ENCODE measurements around the gene TMEM41A. TPM values are rescaled to one million over a fixed set of nuclear protein-coding genes. Genes with fewer than 3 reads are reported as not detected.

TMEM41A gene
- total and polyA plus RNA-seq, 2 donors from 2014 or later: 19.0 to 21.0 TPM

DNA sequence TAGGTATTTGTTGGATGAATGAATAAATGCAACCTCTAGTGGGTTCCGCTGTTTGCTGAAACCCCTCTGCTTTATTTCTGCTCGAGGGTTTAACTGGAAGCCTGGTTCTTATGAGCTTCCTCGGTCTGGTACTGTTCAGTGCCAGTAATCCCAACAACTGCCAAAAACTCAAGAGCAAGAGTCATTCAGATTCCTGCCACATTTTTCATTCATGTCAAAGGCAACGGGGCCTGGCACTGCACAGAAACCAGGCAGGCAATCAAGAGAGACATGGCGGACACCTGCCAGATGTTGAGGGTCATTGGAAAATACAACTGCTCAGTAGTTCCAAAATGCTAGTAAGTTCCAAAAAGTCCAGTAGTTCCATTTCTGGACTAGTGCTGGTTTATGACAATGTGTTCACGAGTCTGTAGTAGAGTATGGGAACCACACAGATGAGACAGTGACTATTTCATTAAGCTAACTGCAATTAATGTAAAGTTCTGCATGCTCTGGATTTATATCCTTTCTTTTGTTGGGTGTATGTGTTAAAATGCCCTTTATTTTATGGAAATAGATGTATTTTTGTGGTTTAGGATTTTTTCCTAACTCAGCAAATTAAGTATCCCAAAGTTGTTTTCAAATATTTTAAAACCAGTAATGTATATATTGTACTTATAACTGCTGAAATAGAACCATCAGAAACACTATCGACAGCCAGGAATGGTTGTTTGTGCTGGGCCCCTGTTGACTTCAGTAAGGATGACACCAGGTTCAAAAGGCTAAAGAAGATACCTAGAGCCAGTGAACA, 22.7 kb upstream of the TMEM41A start:
- Histone ChIP-seq H3K4me3 (ENCODE audit: low read length in 3 of 3) (no peak overlapping the region), H3K9me3 (ENCODE audit: control insufficient read depth in 2 of 3, insufficient read depth in 1 of 3, low read length in 3 of 3) (no peaks in the 10 kb centered on the region), H3K4me1 (ENCODE audit: control insufficient read depth in 2 of 3, insufficient read depth in 2 of 3, low read depth in 1 of 3, low read length in 3 of 3) (no peaks in the 10 kb centered on the region), H3K27ac (ENCODE audit: low read depth in 2 of 2, low read length in 2 of 2) (no peak overlapping the region), H3K36me3 (ENCODE audit: control insufficient read depth in 2 of 3, insufficient read depth in 3 of 3, low read length in 3 of 3) (no peaks in the 10 kb centered on the region), H3K9ac (ENCODE audit: low read length in 3 of 3) (no peak overlapping the region), H3K27me3 (ENCODE audit: control insufficient read depth, insufficient read depth, low read length) (no peaks in the 10 kb centered on the region)
- no peak for DNase-seq
- no peak for TF ChIP-seq CTCF (IDR thresholded peaks at IDR 0.05; ENCODE audit: borderline replicate concordance, extremely low read depth, insufficient read depth)
- intact Hi-C loops (cut with DNase I): no loop called here
- FAIRE-seq: no peak

DNA sequence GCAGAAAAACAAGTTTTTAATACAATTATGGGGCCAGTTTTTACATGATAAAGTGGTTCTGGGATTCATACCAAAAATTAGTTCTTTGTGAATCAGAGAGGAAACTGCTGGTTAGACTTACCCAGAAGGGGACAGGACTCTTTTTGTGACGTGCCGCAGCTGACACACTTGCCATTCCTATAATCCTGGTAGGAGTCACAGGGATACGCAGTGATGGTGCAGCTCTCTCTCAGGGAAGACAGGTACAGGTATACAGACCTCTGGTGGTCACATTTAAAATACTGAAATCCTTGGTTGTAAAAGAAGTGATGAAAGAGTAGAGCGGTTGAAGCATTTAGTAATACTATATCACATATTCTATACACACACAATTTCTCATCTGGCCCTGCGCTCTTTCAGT, 20.2 kb upstream of the TMEM41A start:
- Histone ChIP-seq H3K4me1 (ENCODE audit: control insufficient read depth in 2 of 3, insufficient read depth in 2 of 3, low read depth in 1 of 3, low read length in 3 of 3) (no peaks in the 10 kb centered on the region), H3K27ac (ENCODE audit: low read depth in 2 of 2, low read length in 2 of 2) (no peak overlapping the region), H3K9me3 (ENCODE audit: control insufficient read depth in 2 of 3, insufficient read depth in 1 of 3, low read length in 3 of 3) (no peaks in the 10 kb centered on the region), H3K4me3 (ENCODE audit: low read length in 3 of 3) (no peak overlapping the region), H3K36me3 (ENCODE audit: control insufficient read depth in 2 of 3, insufficient read depth in 3 of 3, low read length in 3 of 3) (peaks cover 0 to 3% (median 0%) of the 10 kb centered on the region in 3 donors), H3K9ac (ENCODE audit: low read length in 3 of 3) (no peak overlapping the region), H3K27me3 (ENCODE audit: control insufficient read depth, insufficient read depth, low read length) (no peaks in the 10 kb centered on the region)
- FAIRE-seq (no peak), DNase-seq (no peak)
- TF ChIP-seq CTCF (IDR thresholded peaks at IDR 0.05; ENCODE audit: borderline replicate concordance, extremely low read depth, insufficient read depth): no peak
- intact Hi-C loops (cut with DNase I): no loop called here

DNA sequence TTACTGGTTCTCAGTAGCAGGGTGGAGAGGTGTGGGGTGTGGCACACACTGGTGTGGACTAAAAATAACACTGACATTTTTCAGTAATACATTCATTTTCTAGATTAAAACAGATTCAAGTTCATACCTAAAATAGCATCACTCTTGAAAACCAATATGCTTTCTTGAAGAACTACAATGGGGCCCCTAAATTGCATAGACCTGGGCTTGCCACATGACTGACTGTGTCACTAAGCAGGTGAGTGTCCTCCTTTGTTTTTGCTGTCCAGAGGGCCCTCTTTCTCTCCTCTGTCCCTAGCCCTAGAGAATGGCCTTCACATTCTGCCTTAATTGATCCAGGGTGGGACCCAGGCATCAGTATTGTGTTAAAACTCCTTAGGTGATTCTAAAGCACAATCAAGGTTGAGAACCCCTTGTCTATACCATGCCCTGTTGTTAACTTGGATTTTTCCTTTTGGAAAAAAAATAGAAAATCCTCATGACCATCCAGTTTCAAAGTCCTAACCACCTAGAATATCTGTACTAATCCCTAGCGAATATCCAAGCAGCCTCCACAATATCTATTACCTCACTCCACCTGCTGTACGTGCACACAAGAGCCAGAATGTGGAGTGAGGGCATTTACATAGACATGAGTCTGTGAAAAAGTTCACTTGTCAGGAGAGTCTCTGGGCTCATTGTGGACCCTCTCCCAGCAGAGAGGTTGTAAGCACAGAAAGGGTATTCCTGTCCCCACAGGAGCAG, 18.7 kb upstream of the TMEM41A start:
- intact Hi-C loops (cut with DNase I): no loop called here
- H3K4me3 ChIP-seq (ENCODE audit: low read length in 3 of 3): no peak overlapping the region
- no peaks in the 10 kb centered on the region for H3K4me1 ChIP-seq (ENCODE audit: control insufficient read depth in 2 of 3, insufficient read depth in 2 of 3, low read depth in 1 of 3, low read length in 3 of 3)
- H3K9me3 ChIP-seq (ENCODE audit: control insufficient read depth in 2 of 3, insufficient read depth in 1 of 3, low read length in 3 of 3): no peaks in the 10 kb centered on the region
- TF ChIP-seq CTCF (IDR thresholded peaks at IDR 0.05; ENCODE audit: borderline replicate concordance, extremely low read depth, insufficient read depth): no peak
- no peak overlapping the region for H3K9ac ChIP-seq (ENCODE audit: low read length in 3 of 3)
- no peak overlapping the region for H3K27ac ChIP-seq (ENCODE audit: low read depth in 2 of 2, low read length in 2 of 2)
- DNase-seq (no peak), FAIRE-seq (no peak)
- H3K27me3 ChIP-seq (ENCODE audit: control insufficient read depth, insufficient read depth, low read length): no peaks in the 10 kb centered on the region
- peaks cover 0 to 3% (median 0%) of the 10 kb centered on the region in 3 donors for H3K36me3 ChIP-seq (ENCODE audit: control insufficient read depth in 2 of 3, insufficient read depth in 3 of 3, low read length in 3 of 3)

All from kidney (tissue), 14 donors.